ENCODE data around the gene XCL2. TPM values are rescaled to one million over a fixed set of nuclear protein-coding genes. Genes with fewer than 3 reads are reported as not detected.

XCL2 gene
- total RNA-seq, 1 experiment from 2014 or later, result not detected

DNA sequence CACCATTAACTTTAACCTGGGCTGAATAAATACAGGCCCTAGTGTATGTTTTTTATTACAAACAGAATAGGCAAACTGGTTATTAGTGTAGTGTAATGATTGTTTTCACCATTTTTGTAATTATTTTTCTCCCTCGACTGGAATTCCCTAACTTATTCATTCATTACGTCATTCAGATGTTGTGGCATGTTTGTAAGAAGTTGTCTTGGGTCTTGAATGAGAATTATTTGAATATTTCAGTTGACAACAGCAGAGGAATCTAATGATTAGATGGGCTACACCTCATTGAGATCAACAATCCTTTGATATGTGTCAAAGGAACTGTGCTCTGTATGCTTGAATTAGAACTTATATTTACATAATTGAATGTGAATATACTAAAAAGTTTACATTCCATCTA is 45.4 kb upstream of the XCL2 start:
- DNase-seq (ENCODE audit: low spot score), result no peak
- H3K36me3 ChIP-seq (ENCODE audit: insufficient read depth, low read length, poor library complexity, severe bottlenecking), result no peaks in the 10 kb centered on the region
- intact Hi-C loops (cut with micrococcal nuclease; ENCODE audit: unreplicated experiment), result no loop called here
- no TSS peak for BruUV-seq (replicated peaks)
- no peak for TF ChIP-seq EZH2 (IDR thresholded peaks at IDR 0.05; ENCODE audit: borderline replicate concordance, low read depth, low read length, poor library complexity, severe bottlenecking)
- TF ChIP-seq, protein P1, sequence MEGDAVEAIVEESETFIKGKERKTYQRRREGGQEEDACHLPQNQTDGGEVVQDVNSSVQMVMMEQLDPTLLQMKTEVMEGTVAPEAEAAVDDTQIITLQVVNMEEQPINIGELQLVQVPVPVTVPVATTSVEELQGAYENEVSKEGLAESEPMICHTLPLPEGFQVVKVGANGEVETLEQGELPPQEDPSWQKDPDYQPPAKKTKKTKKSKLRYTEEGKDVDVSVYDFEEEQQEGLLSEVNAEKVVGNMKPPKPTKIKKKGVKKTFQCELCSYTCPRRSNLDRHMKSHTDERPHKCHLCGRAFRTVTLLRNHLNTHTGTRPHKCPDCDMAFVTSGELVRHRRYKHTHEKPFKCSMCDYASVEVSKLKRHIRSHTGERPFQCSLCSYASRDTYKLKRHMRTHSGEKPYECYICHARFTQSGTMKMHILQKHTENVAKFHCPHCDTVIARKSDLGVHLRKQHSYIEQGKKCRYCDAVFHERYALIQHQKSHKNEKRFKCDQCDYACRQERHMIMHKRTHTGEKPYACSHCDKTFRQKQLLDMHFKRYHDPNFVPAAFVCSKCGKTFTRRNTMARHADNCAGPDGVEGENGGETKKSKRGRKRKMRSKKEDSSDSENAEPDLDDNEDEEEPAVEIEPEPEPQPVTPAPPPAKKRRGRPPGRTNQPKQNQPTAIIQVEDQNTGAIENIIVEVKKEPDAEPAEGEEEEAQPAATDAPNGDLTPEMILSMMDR (conservative IDR thresholded peaks at IDR 0.05; ENCODE audit: low read depth, low read length), result no peak
- ChIA-PET POLR2A (ENCODE audit: low non-redundant PET) (no interaction called here), CTCF (no interaction called here)
- H3K27me3 ChIP-seq (replicated peaks; ENCODE audit: insufficient read depth, low read depth, low read length, poor library complexity), result no peaks in the 10 kb centered on the region
- H3K4me1 ChIP-seq (ENCODE audit: insufficient read depth, low read length, poor library complexity, severe bottlenecking), result no peaks in the 10 kb centered on the region
- no peak overlapping the region for H3K4me3 ChIP-seq (ENCODE audit: low read depth, low read length, poor library complexity, severe bottlenecking)
- no peak overlapping the region for H3K27ac ChIP-seq (ENCODE audit: low read depth, low read length, poor library complexity, severe bottlenecking)
- no peaks in the 10 kb centered on the region for H3K9me3 ChIP-seq (ENCODE audit: low read depth, low read length, poor library complexity, severe bottlenecking)

GRCh38 chr1:168585937-168586336 is 42.1 kb upstream of the XCL2 start:
- Histone ChIP-seq H3K27me3 (replicated peaks; ENCODE audit: insufficient read depth, low read depth, low read length, poor library complexity) (no peaks in the 10 kb centered on the region), H3K4me3 (ENCODE audit: low read depth, low read length, poor library complexity, severe bottlenecking) (no peak overlapping the region), H3K4me1 (ENCODE audit: insufficient read depth, low read length, poor library complexity, severe bottlenecking) (no peaks in the 10 kb centered on the region), H3K36me3 (ENCODE audit: insufficient read depth, low read length, poor library complexity, severe bottlenecking) (no peaks in the 10 kb centered on the region), H3K27ac (ENCODE audit: low read depth, low read length, poor library complexity, severe bottlenecking) (no peak overlapping the region), H3K9me3 (ENCODE audit: low read depth, low read length, poor library complexity, severe bottlenecking) (no peaks in the 10 kb centered on the region)
- intact Hi-C loops (cut with micrococcal nuclease; ENCODE audit: unreplicated experiment), result no loop called here
- ChIA-PET CTCF (no interaction called here), POLR2A (ENCODE audit: low non-redundant PET) (no interaction called here)
- no peak for TF ChIP-seq EZH2 (IDR thresholded peaks at IDR 0.05; ENCODE audit: borderline replicate concordance, low read depth, low read length, poor library complexity, severe bottlenecking)
- TF ChIP-seq, protein P1 (conservative IDR thresholded peaks at IDR 0.05; ENCODE audit: low read depth, low read length), result no peak
- DNase-seq (ENCODE audit: low spot score), result no peak
- BruUV-seq (replicated peaks), result no TSS peak

DNA sequence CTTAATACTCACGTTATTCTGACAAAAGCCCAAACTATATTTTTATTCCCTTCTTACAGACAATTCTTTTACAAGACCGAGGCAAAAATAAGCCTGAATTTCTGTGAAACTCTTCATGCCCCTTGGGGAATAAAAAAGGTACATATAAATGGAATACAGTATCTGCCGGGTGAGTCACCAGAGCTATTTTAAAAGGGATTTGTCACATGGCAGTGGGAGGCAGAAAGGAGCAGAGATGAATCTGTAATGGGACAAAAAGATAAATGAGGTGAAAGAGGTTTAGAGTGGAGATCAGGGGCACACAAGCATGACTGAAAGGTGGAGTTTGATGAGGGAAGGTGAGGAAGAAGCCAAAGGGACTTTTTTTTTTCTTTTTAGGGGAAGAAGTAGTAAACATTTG is 41.4 kb upstream of the XCL2 start:
- BruUV-seq (replicated peaks), result no TSS peak
- Histone ChIP-seq H3K27ac (ENCODE audit: low read depth, low read length, poor library complexity, severe bottlenecking) (no peak overlapping the region), H3K4me3 (ENCODE audit: low read depth, low read length, poor library complexity, severe bottlenecking) (no peak overlapping the region), H3K9me3 (ENCODE audit: low read depth, low read length, poor library complexity, severe bottlenecking) (no peaks in the 10 kb centered on the region), H3K36me3 (ENCODE audit: insufficient read depth, low read length, poor library complexity, severe bottlenecking) (no peaks in the 10 kb centered on the region), H3K27me3 (replicated peaks; ENCODE audit: insufficient read depth, low read depth, low read length, poor library complexity) (no peaks in the 10 kb centered on the region), H3K4me1 (ENCODE audit: insufficient read depth, low read length, poor library complexity, severe bottlenecking) (no peaks in the 10 kb centered on the region)
- CTCF ChIA-PET, result no interaction called here
- TF ChIP-seq EZH2 (IDR thresholded peaks at IDR 0.05; ENCODE audit: borderline replicate concordance, low read depth, low read length, poor library complexity, severe bottlenecking), result no peak
- TF ChIP-seq, protein P1 (conservative IDR thresholded peaks at IDR 0.05; ENCODE audit: low read depth, low read length), result no peak
- POLR2A ChIA-PET (ENCODE audit: low non-redundant PET), result interaction anchor here (0.5 kb wide), 1 partner anchor 895 kb away, joined by 4 read pairs; no protein-coding TSS in a partner anchor
- intact Hi-C loops (cut with micrococcal nuclease; ENCODE audit: unreplicated experiment), result no loop called here
- DNase-seq (ENCODE audit: low spot score), result peak; percentile 33

Measured in A673 (cell line).